GM12878 (cell line): Measurements from ENCODE around the gene EMC6. TPM values are rescaled to one million over a fixed set of nuclear protein-coding genes. Genes with fewer than 3 reads are reported as not detected.

Experiments used
- ATAC-seq: fragments of 200-7000 bp; cut with Tn5 transposase; 3 replicates; pipeline ENCODE4 v1.9.1; 2020; ENCODE audit warnings: mild to moderate bottlenecking, moderate library complexity
- BruUV-seq: library from RNA; stranded (reverse); fragments of 400-500 nt; replicated peaks from 2 replicates; lab custom pipeline; 2021; lab: Mats Ljungman, UMichigan
- CTCF ChIA-PET: fragments of 300-600 bp; sonication (Branson Sonifier 250); formaldehyde crosslinking; extraction: SDS; loops from one replicate; lab custom pipeline; 2021; ENCODE audit warnings: inconsistent platforms; lab: Yijun Ruan, JAX
- POLR2A ChIA-PET: fragments of 350-600 bp; formaldehyde crosslinking; extraction: SDS; loops from one replicate; lab custom pipeline; 2021; ENCODE audit warnings: inconsistent platforms; lab: Charles Lee
- RAD21 ChIA-PET: fragments of 300-600 bp; sonication (Branson Sonifier 250); formaldehyde crosslinking; loops from one replicate; lab custom pipeline; 2023; ENCODE audit warnings: antibody characterized with exemption; ENCODE audit not compliant: unreplicated experiment; lab: Charles Lee
- SMC1A ChIA-PET: fragments of 300-600 bp; sonication (Branson Sonifier 250); formaldehyde crosslinking; loops from one replicate; lab custom pipeline; 2023; ENCODE audit not compliant: unreplicated experiment, uncharacterized antibody; lab: Charles Lee
- DNase-seq: peaks from one replicate; pipeline ENCODE4 v3.0.0-alpha.2; 2011; ENCODE audit warnings: low read depth, low spot score
- FAIRE-seq: peaks from 3 replicates; lab custom pipeline; 2011; peaks lifted over from hg19 to GRCh38; lab: Jason Lieb, UNC
- H2AFZ ChIP-seq: 2 replicates; pipeline ENCODE4 v1.6.0; 2011; ENCODE audit warnings: low read depth, low read length, control low read depth; ENCODE audit not compliant: control insufficient read depth
- H3K27ac ChIP-seq: 2 replicates; pipeline ENCODE4 v1.5.1; 2011; ENCODE audit warnings: control low read depth; ENCODE audit not compliant: control insufficient read depth, insufficient read depth
- H3K27me3 ChIP-seq, 2 experiments: replicated peaks in 1 of 2; 2 replicates each; pipeline versions ENCODE4 v1.6.0 to v1.6.1; 2011; ENCODE audit warnings: low read length in 1 of 2; ENCODE audit not compliant: control insufficient read depth in 2 of 2, insufficient read depth in 2 of 2
- H3K36me3 ChIP-seq, 2 experiments: 2 replicates each; pipeline ENCODE4 v1.5.1; 2011; ENCODE audit warnings: low read length in 1 of 2; ENCODE audit not compliant: control insufficient read depth in 2 of 2, insufficient read depth in 2 of 2
- H3K4me1 ChIP-seq: 2 replicates; pipeline ENCODE4 v1.6.1; 2011; ENCODE audit warnings: mild to moderate bottlenecking, low read length, moderate library complexity, mixed read lengths; ENCODE audit not compliant: control insufficient read depth, insufficient read depth
- H3K4me2 ChIP-seq: 2 replicates; pipeline ENCODE4 v1.6.0; 2011; ENCODE audit warnings: control low read depth; ENCODE audit not compliant: control insufficient read depth, insufficient read depth
- H3K4me3 ChIP-seq: fragments of 200-600 bp; sonication (generic); 2 replicates; pipeline ENCODE4 v1.5.1; 2016
- H3K79me2 ChIP-seq: 2 replicates; pipeline ENCODE4 v1.6.0; 2011; ENCODE audit warnings: low read length; ENCODE audit not compliant: control insufficient read depth, insufficient read depth
- H3K9ac ChIP-seq: 2 replicates; pipeline ENCODE4 v1.8.0; 2011; ENCODE audit warnings: low read length, control low read depth, mixed read lengths; ENCODE audit not compliant: control insufficient read depth, insufficient read depth
- H3K9me3 ChIP-seq: replicated peaks from 3 replicates; pipeline ENCODE4 v1.5.1; 2011; ENCODE audit warnings: mild to moderate bottlenecking, low read length; ENCODE audit not compliant: control insufficient read depth, insufficient read depth
- H4K20me1 ChIP-seq: 2 replicates; pipeline ENCODE4 v1.6.0; 2011; ENCODE audit not compliant: control insufficient read depth, insufficient read depth
- MEF2A ChIP-seq: IDR thresholded peaks from 2 replicates; pipeline ENCODE4 v1.6.1; 2011; ENCODE audit warnings: low read depth, mild to moderate bottlenecking, low read length, moderate library complexity; ENCODE audit not compliant: insufficient read depth
- SMAD1 ChIP-seq: fragments of 450-650 bp; IDR thresholded peaks from 2 replicates; pipeline ENCODE4 v1.6.1; 2018; ENCODE audit warnings: mild to moderate bottlenecking, low read depth; ENCODE audit not compliant: partially characterized antibody
- STAT3 ChIP-seq: IDR thresholded peaks from 2 replicates; pipeline ENCODE4 v1.6.1; 2011; ENCODE audit warnings: low read depth, low read length, improper control_type of control experiment
- SUPT20H ChIP-seq: IDR thresholded peaks from 2 replicates; pipeline ENCODE4 v1.6.1; 2011; ENCODE audit warnings: low read depth, mild to moderate bottlenecking, low read length, moderate library complexity, borderline replicate concordance; ENCODE audit not compliant: control insufficient read depth
- WGBS: methylation state at CpG from one replicate; pipeline ENCODE4 v1.1.6; 2016; ENCODE audit warnings: low lambda C conversion rate; ENCODE audit not compliant: insufficient replicate concordance, insufficient coverage; ENCODE audit errors: missing lambda C conversion rate; 5-methylcytosine and 5-hydroxymethylcytosine counted together
- in situ Hi-C: fragments of 300-500 bp; cut with MboI; formaldehyde crosslinking; loops from 9 replicates; pipeline ENCODE4 v1.14.3; 2018; ENCODE audit warnings: mixed read lengths
- intact Hi-C: fragments of 100-400 bp; cut with micrococcal nuclease; formaldehyde crosslinking; loops from one replicate; pipeline ENCODE4 v1.14.2; 2022; ENCODE audit not compliant: unreplicated experiment
- polyA plus RNA-seq, 11 experiments: library from polyadenylated mRNA; depleted of rRNA in 4 of 11; unstranded in 6 of 11; stranded (reverse) in 5 of 11; fragments of >200 nt; fragmentation: Nextera tagmentation in 4 of 11; fragmentation: Illumina TruSeq in 1 of 11; extraction: Ambion mirVana in 4 of 11; extraction: Trizol in 1 of 11; gene quantifications; 1 replicate in 1 of 11; 2 replicates in 10 of 11; pipeline versions ENCODE4 v1.2.1 to v1.2.3, GENCODE V29; 2011 to 2016; ENCODE audit warnings: inconsistent platforms in 2 of 11, missing spikeins in 2 of 11, low read depth in 1 of 11
- total RNA-seq, 4 experiments: library from RNA; depleted of rRNA in 3 of 4; stranded (reverse); fragments of >200 nt in 3 of 4; fragmentation: Illumina TruSeq in 1 of 4; extraction: Trizol in 1 of 4; gene quantifications; 2 replicates each; pipeline versions ENCODE4 v1.2.1 to v1.2.3, GENCODE V29; 2013 to 2021
- TF ChIP-seq, protein P1 (sequence below): fragments of 450-650 bp; IDR thresholded peaks from 2 replicates; pipeline ENCODE4 v1.6.1; 2017; ENCODE audit warnings: mild to moderate bottlenecking, moderate library complexity
- TF ChIP-seq, protein P2 (sequence below): fragments of 450-650 bp; IDR thresholded peaks from 2 replicates; pipeline ENCODE4 v1.6.1; 2017; ENCODE audit warnings: low read depth, mild to moderate bottlenecking, moderate library complexity
- TF ChIP-seq, protein P3 (sequence below): fragments of 450-650 bp; conservative IDR thresholded peaks from 2 replicates; pipeline ENCODE4 v1.6.1; 2017; ENCODE audit warnings: mild to moderate bottlenecking, moderate library complexity
- TF ChIP-seq, protein P4 (sequence below): fragments of 450-650 bp; IDR thresholded peaks from 2 replicates; pipeline ENCODE4 v1.6.1; 2017; ENCODE audit warnings: antibody characterized with exemption, mild to moderate bottlenecking, moderate library complexity

EMC6 gene
- total and polyA plus RNA-seq, 10 of the 15 experiments (the other 5 are each of a cell fraction or from before 2014, with no cell fraction given) = 5.1 to 172 (median 35.9) TPM

DNA sequence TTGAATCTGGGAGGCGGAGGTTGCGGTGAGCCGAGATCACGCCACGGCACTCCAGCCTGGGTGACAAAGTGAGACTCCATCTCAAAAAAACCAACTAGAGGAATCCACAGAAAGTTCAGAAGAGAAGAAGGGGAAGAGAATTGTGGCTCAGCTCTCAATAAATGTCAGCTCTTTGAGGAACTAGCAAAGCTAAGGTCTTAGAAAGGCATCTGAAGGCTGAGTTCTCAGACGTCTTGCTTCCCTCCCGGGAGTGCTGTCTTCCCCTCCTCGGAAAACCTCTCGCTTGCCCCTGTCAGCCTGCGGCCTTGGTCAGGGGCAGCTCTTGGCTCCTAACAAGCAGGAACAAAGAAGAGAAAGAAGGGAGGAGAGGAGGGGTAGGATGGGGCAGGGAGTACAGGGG is 37.8 kb upstream of the EMC6 start:
- in situ Hi-C loops = no loop called here
- ATAC-seq = no peak
- intact Hi-C loops = no loop called here

More for the DNA sequence above, 37.8 kb upstream of the EMC6 start:
- WGBS = 88% methylated on average over 10 of the region's 10 CpGs
- ChIA-PET RAD21 (no interaction called here), POLR2A (interaction anchor here (0.6 kb wide), 1 partner anchor 90 kb away, joined by 3 read pairs; no protein-coding TSS in a partner anchor)
- H3K9me3 ChIP-seq = no peaks in the 10 kb centered on the region
- H3K27ac ChIP-seq = no peak overlapping the region
- no peaks in the 10 kb centered on the region for H4K20me1 ChIP-seq
- no peak overlapping the region for H3K4me2 ChIP-seq
- FAIRE-seq = no peak
- TF ChIP-seq, protein P1, sequence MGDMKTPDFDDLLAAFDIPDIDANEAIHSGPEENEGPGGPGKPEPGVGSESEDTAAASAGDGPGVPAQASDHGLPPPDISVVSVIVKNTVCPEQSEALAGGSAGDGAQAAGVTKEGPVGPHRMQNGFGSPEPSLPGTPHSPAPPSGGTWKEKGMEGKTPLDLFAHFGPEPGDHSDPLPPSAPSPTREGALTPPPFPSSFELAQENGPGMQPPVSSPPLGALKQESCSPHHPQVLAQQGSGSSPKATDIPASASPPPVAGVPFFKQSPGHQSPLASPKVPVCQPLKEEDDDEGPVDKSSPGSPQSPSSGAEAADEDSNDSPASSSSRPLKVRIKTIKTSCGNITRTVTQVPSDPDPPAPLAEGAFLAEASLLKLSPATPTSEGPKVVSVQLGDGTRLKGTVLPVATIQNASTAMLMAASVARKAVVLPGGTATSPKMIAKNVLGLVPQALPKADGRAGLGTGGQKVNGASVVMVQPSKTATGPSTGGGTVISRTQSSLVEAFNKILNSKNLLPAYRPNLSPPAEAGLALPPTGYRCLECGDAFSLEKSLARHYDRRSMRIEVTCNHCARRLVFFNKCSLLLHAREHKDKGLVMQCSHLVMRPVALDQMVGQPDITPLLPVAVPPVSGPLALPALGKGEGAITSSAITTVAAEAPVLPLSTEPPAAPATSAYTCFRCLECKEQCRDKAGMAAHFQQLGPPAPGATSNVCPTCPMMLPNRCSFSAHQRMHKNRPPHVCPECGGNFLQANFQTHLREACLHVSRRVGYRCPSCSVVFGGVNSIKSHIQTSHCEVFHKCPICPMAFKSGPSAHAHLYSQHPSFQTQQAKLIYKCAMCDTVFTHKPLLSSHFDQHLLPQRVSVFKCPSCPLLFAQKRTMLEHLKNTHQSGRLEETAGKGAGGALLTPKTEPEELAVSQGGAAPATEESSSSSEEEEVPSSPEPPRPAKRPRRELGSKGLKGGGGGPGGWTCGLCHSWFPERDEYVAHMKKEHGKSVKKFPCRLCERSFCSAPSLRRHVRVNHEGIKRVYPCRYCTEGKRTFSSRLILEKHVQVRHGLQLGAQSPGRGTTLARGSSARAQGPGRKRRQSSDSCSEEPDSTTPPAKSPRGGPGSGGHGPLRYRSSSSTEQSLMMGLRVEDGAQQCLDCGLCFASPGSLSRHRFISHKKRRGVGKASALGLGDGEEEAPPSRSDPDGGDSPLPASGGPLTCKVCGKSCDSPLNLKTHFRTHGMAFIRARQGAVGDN = no peak
- TF ChIP-seq MEF2A (no peak), SMAD1 (no peak), SUPT20H (no peak), STAT3 (no peak)
- TF ChIP-seq, protein P2, sequence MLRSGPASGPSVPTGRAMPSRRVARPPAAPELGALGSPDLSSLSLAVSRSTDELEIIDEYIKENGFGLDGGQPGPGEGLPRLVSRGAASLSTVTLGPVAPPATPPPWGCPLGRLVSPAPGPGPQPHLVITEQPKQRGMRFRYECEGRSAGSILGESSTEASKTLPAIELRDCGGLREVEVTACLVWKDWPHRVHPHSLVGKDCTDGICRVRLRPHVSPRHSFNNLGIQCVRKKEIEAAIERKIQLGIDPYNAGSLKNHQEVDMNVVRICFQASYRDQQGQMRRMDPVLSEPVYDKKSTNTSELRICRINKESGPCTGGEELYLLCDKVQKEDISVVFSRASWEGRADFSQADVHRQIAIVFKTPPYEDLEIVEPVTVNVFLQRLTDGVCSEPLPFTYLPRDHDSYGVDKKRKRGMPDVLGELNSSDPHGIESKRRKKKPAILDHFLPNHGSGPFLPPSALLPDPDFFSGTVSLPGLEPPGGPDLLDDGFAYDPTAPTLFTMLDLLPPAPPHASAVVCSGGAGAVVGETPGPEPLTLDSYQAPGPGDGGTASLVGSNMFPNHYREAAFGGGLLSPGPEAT = no peak
- TF ChIP-seq, protein P3, sequence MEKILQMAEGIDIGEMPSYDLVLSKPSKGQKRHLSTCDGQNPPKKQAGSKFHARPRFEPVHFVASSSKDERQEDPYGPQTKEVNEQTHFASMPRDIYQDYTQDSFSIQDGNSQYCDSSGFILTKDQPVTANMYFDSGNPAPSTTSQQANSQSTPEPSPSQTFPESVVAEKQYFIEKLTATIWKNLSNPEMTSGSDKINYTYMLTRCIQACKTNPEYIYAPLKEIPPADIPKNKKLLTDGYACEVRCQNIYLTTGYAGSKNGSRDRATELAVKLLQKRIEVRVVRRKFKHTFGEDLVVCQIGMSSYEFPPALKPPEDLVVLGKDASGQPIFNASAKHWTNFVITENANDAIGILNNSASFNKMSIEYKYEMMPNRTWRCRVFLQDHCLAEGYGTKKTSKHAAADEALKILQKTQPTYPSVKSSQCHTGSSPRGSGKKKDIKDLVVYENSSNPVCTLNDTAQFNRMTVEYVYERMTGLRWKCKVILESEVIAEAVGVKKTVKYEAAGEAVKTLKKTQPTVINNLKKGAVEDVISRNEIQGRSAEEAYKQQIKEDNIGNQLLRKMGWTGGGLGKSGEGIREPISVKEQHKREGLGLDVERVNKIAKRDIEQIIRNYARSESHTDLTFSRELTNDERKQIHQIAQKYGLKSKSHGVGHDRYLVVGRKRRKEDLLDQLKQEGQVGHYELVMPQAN = no peak
- TF ChIP-seq, protein P4, sequence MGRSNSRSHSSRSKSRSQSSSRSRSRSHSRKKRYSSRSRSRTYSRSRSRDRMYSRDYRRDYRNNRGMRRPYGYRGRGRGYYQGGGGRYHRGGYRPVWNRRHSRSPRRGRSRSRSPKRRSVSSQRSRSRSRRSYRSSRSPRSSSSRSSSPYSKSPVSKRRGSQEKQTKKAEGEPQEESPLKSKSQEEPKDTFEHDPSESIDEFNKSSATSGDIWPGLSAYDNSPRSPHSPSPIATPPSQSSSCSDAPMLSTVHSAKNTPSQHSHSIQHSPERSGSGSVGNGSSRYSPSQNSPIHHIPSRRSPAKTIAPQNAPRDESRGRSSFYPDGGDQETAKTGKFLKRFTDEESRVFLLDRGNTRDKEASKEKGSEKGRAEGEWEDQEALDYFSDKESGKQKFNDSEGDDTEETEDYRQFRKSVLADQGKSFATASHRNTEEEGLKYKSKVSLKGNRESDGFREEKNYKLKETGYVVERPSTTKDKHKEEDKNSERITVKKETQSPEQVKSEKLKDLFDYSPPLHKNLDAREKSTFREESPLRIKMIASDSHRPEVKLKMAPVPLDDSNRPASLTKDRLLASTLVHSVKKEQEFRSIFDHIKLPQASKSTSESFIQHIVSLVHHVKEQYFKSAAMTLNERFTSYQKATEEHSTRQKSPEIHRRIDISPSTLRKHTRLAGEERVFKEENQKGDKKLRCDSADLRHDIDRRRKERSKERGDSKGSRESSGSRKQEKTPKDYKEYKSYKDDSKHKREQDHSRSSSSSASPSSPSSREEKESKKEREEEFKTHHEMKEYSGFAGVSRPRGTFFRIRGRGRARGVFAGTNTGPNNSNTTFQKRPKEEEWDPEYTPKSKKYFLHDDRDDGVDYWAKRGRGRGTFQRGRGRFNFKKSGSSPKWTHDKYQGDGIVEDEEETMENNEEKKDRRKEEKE = no peak
- TF ChIP-seq, all 136 proteins: peak for 0
- BruUV-seq = no TSS peak
- Histone ChIP-seq H3K9ac (no peak overlapping the region), H3K79me2 (peaks cover 9% of the 10 kb centered on the region), H3K4me1 (no peaks in the 10 kb centered on the region; the same call in 1 of the 2 replicates), H2AFZ (no peak overlapping the region), H3K4me3 (no peak overlapping the region), H3K36me3 (no peaks in the 10 kb centered on the region; a peak in 2 of 4 replicates), H3K27me3 (no peaks in the 10 kb centered on the region)
- SMC1A ChIA-PET = no interaction called here
- CTCF ChIA-PET = interaction anchor here (1.7 kb wide), 1 partner anchor 215 kb away, joined by 3 read pairs; the partner anchor contains the start of gene NCBP3
- no peak for DNase-seq
